SU-DHL-6 (cell line): ENCODE measurements around the gene TNS1.

Source experiments
- H2AFZ ChIP-seq: fragments of 200-600 bp; sonication (generic); 2 replicates; pipeline ENCODE4 v1.6.1; 2014; ENCODE audit warnings: low read depth, mild to moderate bottlenecking, moderate library complexity, mixed read lengths, antibody characterized with exemption, low read length; ENCODE audit not compliant: severe bottlenecking
- H3F3A ChIP-seq: fragments of 200-600 bp; shearing (Covaris generic); 2 replicates; pipeline ENCODE4 v1.6.0; 2016; ENCODE audit warnings: antibody characterized with exemption, mild to moderate bottlenecking; ENCODE audit not compliant: insufficient read depth
- H3K27ac ChIP-seq: fragments of 200-600 bp; sonication (generic); 2 replicates; pipeline ENCODE4 v1.5.1; 2016; ENCODE audit warnings: low read depth, mild to moderate bottlenecking, low read length, moderate library complexity, mixed read lengths
- H3K27me3 ChIP-seq: fragments of 200-600 bp; sonication (generic), shearing (Covaris generic); 2 replicates; pipeline ENCODE4 v1.6.0; 2014; ENCODE audit warnings: mild to moderate bottlenecking, low read length
- H3K36me3 ChIP-seq: fragments of 200-600 bp; sonication (generic); 2 replicates; pipeline ENCODE4 v1.6.1; 2014; ENCODE audit warnings: mild to moderate bottlenecking, low read length, mixed read lengths
- H3K4me2 ChIP-seq: fragments of 300-600, 200-600 bp; shearing (Covaris generic), sonication (generic); 2 replicates; pipeline ENCODE4 v1.6.0; 2014; ENCODE audit warnings: low read length, low read depth, mild to moderate bottlenecking; ENCODE audit not compliant: poor library complexity, severe bottlenecking
- H3K4me3 ChIP-seq: fragments of 200-600 bp; sonication (generic); 2 replicates; pipeline ENCODE4 v1.5.1; 2014; ENCODE audit warnings: antibody characterized with exemption, low read length, mild to moderate bottlenecking, mixed read lengths; ENCODE audit not compliant: insufficient read depth, poor library complexity, severe bottlenecking
- H3K79me2 ChIP-seq: fragments of 200-600 bp; sonication (generic); 2 replicates; pipeline ENCODE4 v1.6.1; 2014; ENCODE audit warnings: mild to moderate bottlenecking, low read length, moderate library complexity; ENCODE audit not compliant: insufficient read depth
- H3K9ac ChIP-seq: fragments of 200-600 bp; sonication (generic); 2 replicates; pipeline ENCODE4 v1.7.0; 2014; ENCODE audit warnings: mild to moderate bottlenecking, low read length
- H3K9me2 ChIP-seq: fragments of 200-600 bp; sonication (generic); replicated peaks from 2 replicates; pipeline ENCODE4 v1.6.1; 2014; ENCODE audit warnings: low read length; ENCODE audit not compliant: insufficient read depth
- H3K9me3 ChIP-seq: fragments of 200-600 bp; sonication (generic); 2 replicates; pipeline ENCODE4 v1.6.1; 2014; ENCODE audit warnings: low read length, mixed read lengths; ENCODE audit not compliant: insufficient read depth
- H4K20me1 ChIP-seq: fragments of 200-600 bp; sonication (generic); 2 replicates; pipeline ENCODE4 v1.6.1; 2014; ENCODE audit warnings: low read depth, mild to moderate bottlenecking, antibody characterized with exemption, low read length, moderate library complexity, mixed read lengths
- CTCF ChIP-seq: fragments of 200-600 bp; sonication (generic); IDR thresholded peaks from one replicate; pipeline ENCODE4 v1.5.1; 2017; ENCODE audit warnings: antibody characterized with exemption, mild to moderate bottlenecking, low read length, moderate library complexity; ENCODE audit not compliant: insufficient read depth, poor library complexity, severe bottlenecking
- EZH2phosphoT487 ChIP-seq: fragments of 200-600 bp; sonication (generic), shearing (Covaris generic); conservative IDR thresholded peaks from 2 replicates; pipeline ENCODE4 v1.6.1; 2018; ENCODE audit warnings: mild to moderate bottlenecking, antibody characterized with exemption, low read length, moderate library complexity, mixed read lengths

Gene TNS1

DNA sequence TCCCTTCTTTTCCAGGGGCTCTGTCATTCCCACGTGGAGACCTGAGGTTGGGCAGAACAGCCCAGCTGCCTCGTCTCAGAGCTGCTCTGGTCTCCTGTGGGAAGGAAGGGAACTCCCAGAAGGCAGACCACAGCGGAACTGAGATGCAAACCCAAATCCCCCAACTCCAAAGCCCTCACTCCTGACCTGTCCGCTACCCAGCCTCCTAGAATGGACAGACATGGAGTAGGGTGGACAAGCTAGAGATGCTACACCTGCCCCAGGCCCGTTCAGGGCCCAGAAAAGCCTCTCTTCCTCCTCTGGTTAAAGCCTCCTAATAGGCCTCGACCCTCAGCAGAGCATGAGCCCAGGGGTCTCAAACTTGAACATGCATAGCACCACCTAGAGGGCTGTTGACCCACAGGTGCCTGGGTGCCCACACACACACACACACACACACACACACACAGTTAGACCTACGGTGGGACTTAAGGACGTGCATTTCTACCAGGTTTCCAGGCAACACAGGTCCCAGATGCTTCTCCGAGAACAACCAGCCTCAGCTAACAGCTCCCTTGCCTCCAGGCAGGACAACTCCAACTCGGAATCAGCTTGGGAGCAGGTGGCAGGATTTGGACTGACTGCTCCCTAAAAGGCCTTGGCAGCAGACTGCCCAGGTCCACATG, 93.5 kb downstream of the TNS1 start:
- no peak overlapping the region for H3K27ac ChIP-seq
- H3K9ac ChIP-seq = no peak overlapping the region
- no peak overlapping the region for H3K4me3 ChIP-seq
- no peak overlapping the region for H2AFZ ChIP-seq
- no peaks in the 10 kb centered on the region for H3K36me3 ChIP-seq
- no peaks in the 10 kb centered on the region for H3K27me3 ChIP-seq
- H4K20me1 ChIP-seq = no peaks in the 10 kb centered on the region
- no peaks in the 10 kb centered on the region for H3K79me2 ChIP-seq
- no peaks in the 10 kb centered on the region for H3K9me3 ChIP-seq
- H3F3A ChIP-seq = no peaks in the 10 kb centered on the region
- no peak overlapping the region for H3K4me2 ChIP-seq
- TF ChIP-seq EZH2phosphoT487 (no peak), CTCF (peak; percentile 14)
- H3K9me2 ChIP-seq = no peaks in the 10 kb centered on the region

DNA sequence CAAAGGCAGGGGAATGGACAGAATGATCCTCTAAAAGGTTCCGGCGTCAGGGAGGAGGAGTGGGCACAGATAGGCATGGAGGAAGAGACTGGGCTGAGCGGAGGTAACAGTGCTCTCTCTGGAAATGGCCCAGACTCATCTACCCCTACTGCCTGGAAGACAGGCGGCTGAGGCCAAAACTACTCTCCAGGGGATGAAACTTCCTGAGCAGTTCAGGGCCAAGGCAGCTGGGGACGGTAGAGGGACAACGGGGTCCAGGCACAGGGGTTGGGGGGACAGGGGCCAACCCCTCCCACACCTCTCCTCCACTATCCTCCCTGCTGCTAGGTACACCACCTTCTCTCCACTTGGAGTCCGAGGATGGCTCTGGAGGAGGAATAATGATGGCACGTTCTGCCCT, 94.3 kb downstream of the TNS1 start:
- Histone ChIP-seq H3K9ac (no peak overlapping the region), H3K9me3 (no peaks in the 10 kb centered on the region), H3K27ac (no peak overlapping the region), H3K4me3 (no peak overlapping the region), H3K36me3 (no peaks in the 10 kb centered on the region), H2AFZ (no peak overlapping the region), H4K20me1 (no peaks in the 10 kb centered on the region), H3K9me2 (no peaks in the 10 kb centered on the region), H3F3A (no peaks in the 10 kb centered on the region), H3K4me2 (no peak overlapping the region), H3K79me2 (no peaks in the 10 kb centered on the region), H3K27me3 (no peaks in the 10 kb centered on the region)
- no peak for TF ChIP-seq CTCF
- TF ChIP-seq EZH2phosphoT487 = no peak

- Histone ChIP-seq H3K9me2 (no peaks in the 10 kb centered on the region), H3K9ac (no peak overlapping the region), H3K79me2 (no peaks in the 10 kb centered on the region), H3K27ac (no peak overlapping the region), H3F3A (no peaks in the 10 kb centered on the region), H3K4me3 (no peak overlapping the region), H3K4me2 (no peak overlapping the region), H3K36me3 (no peaks in the 10 kb centered on the region), H4K20me1 (no peaks in the 10 kb centered on the region), H3K9me3 (no peaks in the 10 kb centered on the region), H2AFZ (no peak overlapping the region), H3K27me3 (no peaks in the 10 kb centered on the region)
- no peak for TF ChIP-seq EZH2phosphoT487
- no peak for TF ChIP-seq CTCF
Measured at GRCh38 chr2:217907266-217907665, 95.5 kb downstream of the TNS1 start.
